Neural progenitor cell (in vitro differentiated cells): ENCODE data around the gene NFATC2.

Experiments
- EZH2 ChIP-seq: fragments of 200-600 bp; sonication (generic); IDR thresholded peaks from 2 replicates; pipeline ENCODE4 v1.6.1; 2017; ENCODE audit warnings: antibody characterized with exemption, mild to moderate bottlenecking, moderate library complexity
- TF ChIP-seq, protein P1 (sequence below): fragments of 200-600 bp; sonication (generic); IDR thresholded peaks from 2 replicates; pipeline ENCODE4 v1.5.1; 2017; ENCODE audit warnings: antibody characterized with exemption, mild to moderate bottlenecking

DNA sequence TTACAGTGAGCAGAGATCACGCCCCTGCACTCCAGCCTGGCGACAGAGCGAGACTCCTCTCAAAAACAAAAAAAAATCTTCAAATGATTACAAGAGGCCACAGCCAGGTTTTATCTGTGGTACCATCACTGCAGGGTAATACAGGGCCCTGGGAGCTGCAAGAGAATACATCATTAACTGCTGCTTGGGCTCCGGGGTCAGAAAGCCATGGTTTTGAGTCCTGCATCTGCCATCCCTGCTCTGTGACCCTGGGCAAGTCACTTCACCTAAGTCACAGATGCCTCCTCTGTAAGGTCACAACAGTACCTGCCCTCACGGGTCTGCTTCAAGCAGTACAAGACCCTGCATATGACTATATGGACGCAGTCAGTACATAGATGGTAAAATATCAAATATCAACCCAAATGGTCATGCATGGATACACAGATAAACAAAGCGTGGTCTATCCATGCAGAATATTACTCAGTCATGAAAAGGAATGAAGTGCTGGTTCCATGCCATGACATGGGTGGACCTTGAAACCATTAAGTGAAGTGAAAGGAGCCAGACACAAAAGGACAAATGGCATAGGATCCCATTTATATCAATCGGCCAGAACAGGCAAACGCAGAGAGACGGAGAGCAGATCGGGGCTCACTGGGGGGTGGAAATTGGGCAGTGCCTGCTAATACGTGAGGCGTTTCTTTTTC is 83.6 kb downstream of the NFATC2 start:
- TF ChIP-seq EZH2 = no peak
- TF ChIP-seq, protein P1, sequence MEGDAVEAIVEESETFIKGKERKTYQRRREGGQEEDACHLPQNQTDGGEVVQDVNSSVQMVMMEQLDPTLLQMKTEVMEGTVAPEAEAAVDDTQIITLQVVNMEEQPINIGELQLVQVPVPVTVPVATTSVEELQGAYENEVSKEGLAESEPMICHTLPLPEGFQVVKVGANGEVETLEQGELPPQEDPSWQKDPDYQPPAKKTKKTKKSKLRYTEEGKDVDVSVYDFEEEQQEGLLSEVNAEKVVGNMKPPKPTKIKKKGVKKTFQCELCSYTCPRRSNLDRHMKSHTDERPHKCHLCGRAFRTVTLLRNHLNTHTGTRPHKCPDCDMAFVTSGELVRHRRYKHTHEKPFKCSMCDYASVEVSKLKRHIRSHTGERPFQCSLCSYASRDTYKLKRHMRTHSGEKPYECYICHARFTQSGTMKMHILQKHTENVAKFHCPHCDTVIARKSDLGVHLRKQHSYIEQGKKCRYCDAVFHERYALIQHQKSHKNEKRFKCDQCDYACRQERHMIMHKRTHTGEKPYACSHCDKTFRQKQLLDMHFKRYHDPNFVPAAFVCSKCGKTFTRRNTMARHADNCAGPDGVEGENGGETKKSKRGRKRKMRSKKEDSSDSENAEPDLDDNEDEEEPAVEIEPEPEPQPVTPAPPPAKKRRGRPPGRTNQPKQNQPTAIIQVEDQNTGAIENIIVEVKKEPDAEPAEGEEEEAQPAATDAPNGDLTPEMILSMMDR = no peak
